Measurements from ENCODE around the gene P2RY8.

Gene P2RY8

GRCh38 chrX:1464971-1465285 lies 72.1 kb downstream of the P2RY8 start:
- Histone ChIP-seq H3K9me2 (replicated peaks; ENCODE audit: insufficient read depth, low read length) (no peaks in the 10 kb centered on the region), H3K9me3 (replicated peaks; ENCODE audit: insufficient read depth, low read length) (no peaks in the 10 kb centered on the region), H3K79me2 (ENCODE audit: low read length) (peaks cover 26% of the 10 kb centered on the region), H3F3A (ENCODE audit: insufficient read depth, low read length) (peaks cover 23% of the 10 kb centered on the region), H3K4me2 (ENCODE audit: low read depth, low read length) (no peak overlapping the region), H3K4me3 (ENCODE audit: low read length) (no peak overlapping the region), H3K9ac (ENCODE audit: low read length) (no peak overlapping the region), H3K27ac (ENCODE audit: low read length) (no peak overlapping the region), H3K36me3 (replicated peaks; ENCODE audit: insufficient read depth, low read length) (peaks cover 7% of the 10 kb centered on the region), H3K27me3 (replicated peaks; ENCODE audit: insufficient read depth, low read length) (no peaks in the 10 kb centered on the region), H4K20me1 (ENCODE audit: insufficient read depth, low read length) (no peaks in the 10 kb centered on the region), H2AFZ (ENCODE audit: low read length) (no peak overlapping the region), H3K4me1 (ENCODE audit: low read length) (peaks cover 21% of the 10 kb centered on the region)
- no peak for DNase-seq
- TF ChIP-seq, protein P1, sequence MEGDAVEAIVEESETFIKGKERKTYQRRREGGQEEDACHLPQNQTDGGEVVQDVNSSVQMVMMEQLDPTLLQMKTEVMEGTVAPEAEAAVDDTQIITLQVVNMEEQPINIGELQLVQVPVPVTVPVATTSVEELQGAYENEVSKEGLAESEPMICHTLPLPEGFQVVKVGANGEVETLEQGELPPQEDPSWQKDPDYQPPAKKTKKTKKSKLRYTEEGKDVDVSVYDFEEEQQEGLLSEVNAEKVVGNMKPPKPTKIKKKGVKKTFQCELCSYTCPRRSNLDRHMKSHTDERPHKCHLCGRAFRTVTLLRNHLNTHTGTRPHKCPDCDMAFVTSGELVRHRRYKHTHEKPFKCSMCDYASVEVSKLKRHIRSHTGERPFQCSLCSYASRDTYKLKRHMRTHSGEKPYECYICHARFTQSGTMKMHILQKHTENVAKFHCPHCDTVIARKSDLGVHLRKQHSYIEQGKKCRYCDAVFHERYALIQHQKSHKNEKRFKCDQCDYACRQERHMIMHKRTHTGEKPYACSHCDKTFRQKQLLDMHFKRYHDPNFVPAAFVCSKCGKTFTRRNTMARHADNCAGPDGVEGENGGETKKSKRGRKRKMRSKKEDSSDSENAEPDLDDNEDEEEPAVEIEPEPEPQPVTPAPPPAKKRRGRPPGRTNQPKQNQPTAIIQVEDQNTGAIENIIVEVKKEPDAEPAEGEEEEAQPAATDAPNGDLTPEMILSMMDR (IDR thresholded peaks at IDR 0.05; ENCODE audit: low read length), result no peak
- TF ChIP-seq EZH2phosphoT487 (IDR thresholded peaks at IDR 0.05; ENCODE audit: low read length), result no peak
- TF ChIP-seq EZH2 (optimal IDR thresholded peaks at IDR 0.05; ENCODE audit: low read depth, low read length), result no peak

DNA sequence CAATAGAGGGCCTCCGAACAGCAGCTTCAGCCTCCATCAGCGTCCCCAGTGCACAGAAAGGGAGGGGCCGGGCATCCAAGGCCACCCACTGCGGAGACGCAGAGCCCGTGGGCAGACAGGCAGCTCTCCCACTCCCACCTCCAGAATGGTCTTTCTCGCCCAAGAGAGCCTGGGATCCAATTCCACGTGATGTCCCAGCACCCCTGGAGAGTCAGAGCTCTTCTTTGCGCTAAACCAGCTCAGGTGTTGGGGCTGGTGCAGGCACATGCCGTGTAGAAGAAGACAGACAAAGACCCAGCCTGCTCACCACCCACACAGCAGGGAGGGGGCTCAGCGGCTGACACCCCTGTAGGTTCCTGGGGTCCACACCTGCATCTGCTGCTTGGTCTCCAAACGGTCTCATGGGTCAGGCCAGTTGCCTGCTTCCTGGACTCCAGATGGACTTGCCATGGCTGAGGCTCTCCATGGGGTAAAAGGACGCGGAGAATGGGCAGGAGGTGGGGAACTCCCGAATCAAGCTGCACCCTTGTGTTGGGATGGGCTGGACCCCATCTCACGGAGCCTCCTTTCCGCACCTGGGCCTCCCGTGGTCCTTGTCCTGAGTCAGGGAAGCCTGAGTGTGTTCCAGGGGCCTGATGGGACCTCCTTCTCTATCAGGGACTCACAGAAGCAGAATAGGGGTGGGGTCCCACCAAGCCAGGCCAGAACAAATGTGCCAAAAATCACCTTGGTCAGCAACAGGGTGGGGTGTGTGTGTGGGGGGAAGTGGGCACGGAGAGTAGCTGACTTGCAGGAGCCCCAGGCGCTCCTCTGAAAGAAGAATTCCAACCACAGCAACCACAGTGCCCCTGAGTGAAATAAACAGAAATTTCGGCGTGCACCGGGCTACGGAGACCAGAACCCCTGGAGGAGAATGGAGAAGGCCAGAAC lies 72.7 kb downstream of the P2RY8 start:
- H3K9me3 ChIP-seq (replicated peaks; ENCODE audit: insufficient read depth, low read length), result no peaks in the 10 kb centered on the region
- no peaks in the 10 kb centered on the region for H3K27me3 ChIP-seq (replicated peaks; ENCODE audit: insufficient read depth, low read length)
- H3K4me3 ChIP-seq (ENCODE audit: low read length), result no peak overlapping the region
- H3F3A ChIP-seq (ENCODE audit: insufficient read depth, low read length), result peaks cover 16% of the 10 kb centered on the region
- no peaks in the 10 kb centered on the region for H4K20me1 ChIP-seq (ENCODE audit: insufficient read depth, low read length)
- H2AFZ ChIP-seq (ENCODE audit: low read length), result no peak overlapping the region
- peaks cover 17% of the 10 kb centered on the region for H3K4me1 ChIP-seq (ENCODE audit: low read length)
- H3K9me2 ChIP-seq (replicated peaks; ENCODE audit: insufficient read depth, low read length), result no peaks in the 10 kb centered on the region
- no peak for DNase-seq
- peaks cover 7% of the 10 kb centered on the region for H3K36me3 ChIP-seq (replicated peaks; ENCODE audit: insufficient read depth, low read length)
- H3K9ac ChIP-seq (ENCODE audit: low read length), result no peak overlapping the region
- no peak overlapping the region for H3K27ac ChIP-seq (ENCODE audit: low read length)
- H3K79me2 ChIP-seq (ENCODE audit: low read length), result peaks cover 26% of the 10 kb centered on the region
- TF ChIP-seq EZH2phosphoT487 (IDR thresholded peaks at IDR 0.05; ENCODE audit: low read length), result no peak
- no peak for TF ChIP-seq EZH2 (optimal IDR thresholded peaks at IDR 0.05; ENCODE audit: low read depth, low read length)
- TF ChIP-seq, protein P1 (IDR thresholded peaks at IDR 0.05; ENCODE audit: low read length), result no peak
- no peak overlapping the region for H3K4me2 ChIP-seq (ENCODE audit: low read depth, low read length)

- no peaks in the 10 kb centered on the region for H3K9me3 ChIP-seq (replicated peaks; ENCODE audit: insufficient read depth, low read length)
- peaks cover 26% of the 10 kb centered on the region for H3K79me2 ChIP-seq (ENCODE audit: low read length)
- H3K4me2 ChIP-seq (ENCODE audit: low read depth, low read length), result no peak overlapping the region
- DNase-seq, result no peak
- H3F3A ChIP-seq (ENCODE audit: insufficient read depth, low read length), result peaks cover 14% of the 10 kb centered on the region
- H3K27ac ChIP-seq (ENCODE audit: low read length), result no peak overlapping the region
- no peak overlapping the region for H3K4me3 ChIP-seq (ENCODE audit: low read length)
- no peak overlapping the region for H3K9ac ChIP-seq (ENCODE audit: low read length)
- H3K36me3 ChIP-seq (replicated peaks; ENCODE audit: insufficient read depth, low read length), result peaks cover 7% of the 10 kb centered on the region
- TF ChIP-seq, protein P1 (IDR thresholded peaks at IDR 0.05; ENCODE audit: low read length), result no peak
- TF ChIP-seq EZH2 (optimal IDR thresholded peaks at IDR 0.05; ENCODE audit: low read depth, low read length) (no peak), EZH2phosphoT487 (IDR thresholded peaks at IDR 0.05; ENCODE audit: low read length) (no peak)
- no peaks in the 10 kb centered on the region for H3K9me2 ChIP-seq (replicated peaks; ENCODE audit: insufficient read depth, low read length)
- H3K27me3 ChIP-seq (replicated peaks; ENCODE audit: insufficient read depth, low read length), result no peaks in the 10 kb centered on the region
- no peak overlapping the region for H2AFZ ChIP-seq (ENCODE audit: low read length)
- H4K20me1 ChIP-seq (ENCODE audit: insufficient read depth, low read length), result no peaks in the 10 kb centered on the region
- H3K4me1 ChIP-seq (ENCODE audit: low read length), result peaks cover 15% of the 10 kb centered on the region
These were observed 73.4 kb downstream of the P2RY8 start for GRCh38 chrX:1463581-1463980.

Data from MM.1S (cell line).